Stimulated activated CD8-positive, alpha-beta memory T cell treated with anti-CD3 and anti-CD28 coated beads, Interleukin-7, amount 100 ng/mL, for 24 hours (primary cell): ENCODE data around the gene ANTKMT.
"Not testable (repeated sequence)": the region's sequence is repeated elsewhere in the genome, so short reads cannot be mapped to it uniquely, and the experiment has no call there.

Experiments
- DNase-seq: peaks from one replicate; pipeline ENCODE4 v3.0.0-alpha.2; 2020; ENCODE audit warnings: low read depth

ANTKMT gene

GRCh38 chr16:681746-682427 is 39.1 kb upstream of the ANTKMT start:
- no peak for DNase-seq

DNA sequence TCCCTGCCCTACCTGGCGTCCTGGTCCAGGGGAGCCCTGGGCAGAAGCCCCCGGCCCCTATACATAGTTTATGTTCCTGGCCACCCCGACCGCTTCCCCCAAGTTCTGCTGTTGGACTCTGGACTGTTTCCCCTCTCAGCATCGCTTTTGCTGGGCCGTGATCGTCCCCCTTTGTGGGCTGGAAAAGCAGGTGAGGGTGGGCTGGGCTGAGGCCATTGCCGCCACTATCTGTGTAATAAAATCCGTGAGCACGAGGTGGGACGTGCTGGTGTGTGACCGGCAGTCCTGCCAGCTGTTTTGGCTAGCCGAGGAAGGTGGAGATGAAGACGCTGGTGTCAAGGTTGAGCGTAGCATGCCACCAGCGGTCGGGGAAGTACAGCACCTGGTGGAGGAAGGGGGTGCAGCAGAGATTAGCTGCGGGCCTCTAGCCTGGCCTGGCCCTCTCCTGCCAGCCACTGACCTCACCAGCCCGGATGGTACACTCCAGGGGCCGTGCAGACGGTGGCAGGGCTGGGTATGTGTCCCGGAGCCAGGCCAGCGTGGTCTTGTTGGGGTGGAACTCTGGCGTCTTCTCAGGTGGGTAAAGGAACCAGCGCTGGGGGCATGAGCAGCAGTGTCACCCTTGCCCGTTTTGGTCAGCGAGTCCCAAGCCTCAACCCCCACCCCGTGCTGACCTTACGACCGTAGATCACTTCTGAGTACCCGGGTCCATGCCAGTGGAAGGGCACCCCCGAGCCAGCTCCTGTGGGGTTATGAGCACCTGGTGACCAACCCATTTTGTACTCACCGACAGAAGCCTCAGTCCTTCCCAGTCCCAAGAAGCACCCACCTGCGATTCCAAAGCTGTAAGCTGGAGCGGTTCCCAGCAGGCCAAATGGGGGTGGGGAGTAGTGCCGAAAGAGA is 38.2 kb upstream of the ANTKMT start:
- DNase-seq = no peak

- DNase-seq = no peak
These were observed 37.4 kb upstream of the ANTKMT start for GRCh38 chr16:683396-684070.

- DNase-seq = peak; percentile 97
These were observed 36.7 kb upstream of the ANTKMT start, which contains the start of gene JMJD8 for GRCh38 chr16:684071-684794. Gene JMJD8 (minus strand): TSS chr16:684334. CDS start chr16:684319, 15 bp downstream.

- no peak for DNase-seq
These were observed 35.8 kb upstream of the ANTKMT start for GRCh38 chr16:684961-685696.

DNA sequence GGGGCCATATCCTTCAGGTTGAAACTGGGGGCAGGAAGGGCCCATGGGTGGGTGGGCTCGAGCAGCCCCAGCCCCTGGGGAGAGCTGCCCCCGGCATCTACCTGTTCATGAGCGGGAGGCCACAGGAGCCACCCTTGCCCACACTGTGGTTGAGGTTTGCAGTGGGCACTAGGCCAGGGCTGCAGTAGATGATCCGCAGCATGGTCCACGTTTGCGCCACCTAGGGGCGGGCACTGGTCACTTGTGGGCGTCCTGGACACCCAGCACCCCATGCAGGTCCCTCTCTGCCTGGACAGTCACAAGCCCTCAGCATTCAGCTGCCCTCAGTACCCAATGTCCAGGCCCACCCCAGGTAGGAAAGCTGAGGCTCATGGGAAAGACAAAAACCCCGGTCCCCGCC is 35.0 kb upstream of the ANTKMT start:
- DNase-seq = no peak

DNA sequence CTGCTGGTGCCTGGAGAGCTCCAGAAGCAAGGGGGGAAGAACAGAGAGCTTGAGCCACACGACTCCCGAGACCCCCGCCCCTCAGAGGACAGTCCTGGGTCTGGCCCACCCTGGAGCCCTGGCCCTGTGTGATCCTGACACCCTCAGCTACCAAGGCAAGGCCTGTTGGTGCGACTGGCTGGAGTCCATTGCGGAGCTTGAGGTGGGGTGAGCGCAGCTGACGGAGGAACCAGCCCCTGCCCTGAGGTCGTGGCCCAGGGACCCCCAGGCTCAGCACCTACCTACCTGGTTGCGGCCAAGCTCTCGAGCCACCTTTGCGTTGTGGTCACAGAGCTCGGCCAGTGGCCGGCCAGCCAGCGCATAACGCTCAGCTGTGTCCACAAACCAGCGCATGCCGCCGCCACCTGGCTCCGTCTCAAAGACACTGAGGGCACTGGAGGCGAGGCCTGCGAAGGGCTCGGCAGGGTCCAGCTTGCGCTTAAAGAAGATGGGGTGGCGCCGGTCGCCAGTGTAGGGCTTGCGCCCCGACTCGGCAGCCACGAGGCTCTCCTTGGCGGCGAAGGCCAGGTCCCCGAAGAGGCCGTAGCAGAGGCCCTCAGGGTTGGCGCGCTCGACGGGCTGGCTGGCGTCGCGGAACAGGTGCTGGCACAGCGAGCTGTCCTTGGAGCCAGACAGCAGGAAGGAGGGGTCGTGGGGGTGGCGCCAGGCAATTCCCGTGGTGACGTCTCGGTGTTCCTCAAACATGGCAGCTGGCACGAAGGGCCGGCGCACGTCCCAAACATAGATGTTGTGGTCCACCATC is 34.3 kb upstream of the ANTKMT start:
- DNase-seq = no peak

DNA sequence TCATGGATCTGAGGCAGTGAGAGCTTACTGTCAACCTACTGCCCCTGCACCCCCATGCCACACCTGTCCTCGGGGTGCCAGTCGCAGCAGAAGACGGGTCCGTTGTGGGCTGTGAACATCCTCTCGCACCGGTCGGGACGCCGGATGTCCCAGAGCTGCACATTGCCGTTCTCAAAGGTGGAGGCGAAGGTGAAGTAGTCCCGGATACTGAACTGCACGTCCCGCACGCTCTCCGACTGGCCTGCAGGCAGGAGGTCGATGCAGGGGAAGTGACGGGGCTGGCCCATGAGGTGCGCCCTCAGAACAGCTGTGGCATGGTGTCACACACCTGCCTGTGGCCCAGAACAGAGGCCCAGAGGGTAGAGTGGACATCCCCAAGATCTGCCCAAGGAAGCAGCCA is 33.4 kb upstream of the ANTKMT start:
- DNase-seq = no peak

- no peak for DNase-seq
These were observed 31.6 kb upstream of the ANTKMT start for GRCh38 chr16:689175-689897.

DNA sequence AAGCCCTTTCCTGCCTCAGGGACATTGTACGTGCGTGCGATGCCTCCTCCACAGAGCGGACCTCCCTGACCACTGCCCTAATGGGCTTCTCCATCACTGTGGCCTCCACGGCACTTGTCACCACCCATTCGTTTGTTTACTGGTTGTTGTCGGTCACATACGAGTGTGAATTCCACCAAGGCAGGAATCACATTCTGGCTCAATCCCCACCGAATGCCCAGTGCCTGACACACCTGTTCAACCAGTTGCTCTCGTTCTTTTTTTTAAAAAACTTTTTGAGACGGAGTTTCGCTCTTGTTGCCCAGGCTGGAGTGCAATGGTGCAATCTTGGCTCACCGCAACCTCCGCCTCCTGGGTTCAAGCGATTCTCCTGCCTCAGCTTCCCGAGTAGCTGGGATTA is 29.7 kb upstream of the ANTKMT start:
- DNase-seq = not testable (repeated sequence)

- no peak for DNase-seq
These were observed 28.4 kb upstream of the ANTKMT start for GRCh38 chr16:692356-693108.

- no peak for DNase-seq
These were observed 27.6 kb upstream of the ANTKMT start for GRCh38 chr16:693364-693763.

DNA sequence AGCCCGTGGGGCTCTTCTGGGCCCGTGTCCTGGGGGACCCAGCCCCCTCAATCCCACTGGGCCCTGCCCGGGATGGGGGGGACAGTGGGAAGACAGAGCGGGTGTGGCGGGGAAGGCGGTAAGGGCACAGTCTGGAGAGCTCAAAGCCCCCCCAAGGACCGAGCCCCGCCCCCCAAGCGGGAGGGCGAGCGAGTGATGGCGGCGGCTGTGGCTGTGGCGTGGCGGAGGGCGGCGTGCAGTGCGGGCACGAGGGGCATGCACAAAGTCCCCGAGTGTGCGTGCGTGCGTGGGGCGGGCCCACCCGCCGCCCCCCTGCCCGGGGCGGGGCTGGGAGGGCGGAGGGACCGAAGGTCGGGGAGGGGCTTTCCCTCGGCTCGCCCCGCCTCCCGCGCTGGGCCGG is 27.2 kb upstream of the ANTKMT start:
- no peak for DNase-seq

GRCh38 chr16:694187-694862 is 26.6 kb upstream of the ANTKMT start:
- DNase-seq = no peak

GRCh38 chr16:694863-695354 is 26.0 kb upstream of the ANTKMT start:
- DNase-seq = no peak

DNA sequence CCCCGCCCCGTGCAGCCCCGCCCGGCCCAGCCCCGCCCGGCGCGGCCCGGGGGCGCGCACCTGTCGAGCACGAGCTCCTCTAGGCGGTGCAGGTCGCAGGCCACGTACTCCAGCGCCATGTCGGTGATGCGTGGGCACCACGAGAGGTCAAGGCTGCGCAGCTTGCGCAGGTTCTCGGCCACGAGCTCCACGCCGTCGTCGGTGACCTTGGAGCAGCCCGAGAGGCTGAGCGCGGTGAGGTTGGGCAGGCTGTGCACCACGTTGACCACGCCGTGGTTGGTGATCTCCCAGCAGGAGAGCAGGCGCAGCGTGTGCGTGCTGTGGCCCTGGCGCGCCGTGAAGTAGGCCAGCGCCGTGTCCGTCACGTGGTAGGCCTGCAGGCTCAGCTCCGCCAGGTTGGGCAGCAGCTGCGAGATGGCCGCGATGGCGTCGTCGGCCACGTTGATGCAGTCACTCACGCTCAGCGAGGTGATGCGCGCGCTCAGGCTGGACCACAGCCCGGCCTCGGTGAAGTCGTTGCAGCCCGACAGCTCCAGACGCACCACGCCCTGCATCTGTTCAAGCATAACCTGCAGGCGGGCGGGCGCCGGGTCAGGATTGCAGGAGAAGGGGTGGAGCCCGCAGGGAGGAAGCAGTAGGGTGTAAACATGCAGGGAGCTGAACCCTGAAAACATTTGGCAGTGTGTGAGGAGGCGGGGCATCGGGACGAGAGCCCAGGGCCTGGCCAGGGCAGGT is 25.4 kb upstream of the ANTKMT start:
- DNase-seq = peak; percentile 38

GRCh38 chr16:698911-699671 is 21.9 kb upstream of the ANTKMT start:
- no peak for DNase-seq
